BE2C (cell line): Measurements from ENCODE around the gene CRX.
"Not testable (repeated sequence)": the region's sequence is repeated elsewhere in the genome, so short reads cannot be mapped to it uniquely, and the experiment has no call there.

Source experiments
- DNase-seq: peaks from one replicate; pipeline ENCODE4 v3.0.0-alpha.2; 2020
- H3K27me3 ChIP-seq: fragments of 250-450 bp; sonication (Bioruptor Pico); 2 replicates; pipeline ENCODE4 v1.5.1; 2020; ENCODE audit warnings: mild to moderate bottlenecking
- H3K36me3 ChIP-seq: fragments of 250-450 bp; sonication (Bioruptor Pico); 2 replicates; pipeline ENCODE4 v1.5.1; 2020; ENCODE audit warnings: mild to moderate bottlenecking
- H3K4me1 ChIP-seq: fragments of 250-450 bp; sonication (Bioruptor Pico); 2 replicates; pipeline ENCODE4 v1.5.1; 2020
- H3K4me3 ChIP-seq: 2 replicates; pipeline ENCODE4 v1.5.1; 2011; ENCODE audit warnings: low read depth, low read length
- H3K9me3 ChIP-seq: fragments of 250-450 bp; sonication (Bioruptor Pico); 2 replicates; pipeline ENCODE4 v1.5.1; 2020
- CTCF ChIP-seq: IDR thresholded peaks from 2 replicates; pipeline ENCODE4 v1.5.1; 2012; ENCODE audit warnings: mild to moderate bottlenecking, low read depth, low read length

The CRX gene

GRCh38 chr19:47805313-47805712 lies 16.4 kb upstream of the CRX start:
- H3K4me1 ChIP-seq: no peaks in the 10 kb centered on the region
- no peaks in the 10 kb centered on the region for H3K9me3 ChIP-seq
- no peaks in the 10 kb centered on the region for H3K27me3 ChIP-seq
- H3K36me3 ChIP-seq: no peaks in the 10 kb centered on the region
- H3K4me3 ChIP-seq: no peak overlapping the region
- TF ChIP-seq CTCF: no peak
- no peak for DNase-seq

DNA sequence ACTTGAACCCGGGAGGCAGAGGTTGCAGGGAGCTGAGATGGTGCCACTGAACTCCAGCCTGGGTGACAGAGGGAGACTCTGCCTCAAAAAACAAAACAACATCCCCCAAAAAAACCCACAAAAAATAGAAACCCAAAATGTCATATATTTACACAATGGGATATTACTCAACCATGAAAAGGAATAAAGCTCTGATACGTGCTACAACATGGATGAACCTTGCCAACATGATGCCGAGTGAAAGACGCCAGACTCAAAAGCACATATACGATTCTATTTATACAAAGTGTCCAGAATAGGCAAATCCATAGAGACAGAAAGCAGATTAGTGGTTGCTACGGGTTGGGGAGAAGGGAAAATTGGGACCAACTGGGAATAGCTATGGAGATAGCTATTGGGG lies 15.3 kb upstream of the CRX start:
- Histone ChIP-seq H3K4me1 (no peaks in the 10 kb centered on the region), H3K27me3 (no peaks in the 10 kb centered on the region), H3K4me3 (no peak overlapping the region), H3K36me3 (no peaks in the 10 kb centered on the region), H3K9me3 (no peaks in the 10 kb centered on the region)
- DNase-seq: no peak
- no peak for TF ChIP-seq CTCF

DNA sequence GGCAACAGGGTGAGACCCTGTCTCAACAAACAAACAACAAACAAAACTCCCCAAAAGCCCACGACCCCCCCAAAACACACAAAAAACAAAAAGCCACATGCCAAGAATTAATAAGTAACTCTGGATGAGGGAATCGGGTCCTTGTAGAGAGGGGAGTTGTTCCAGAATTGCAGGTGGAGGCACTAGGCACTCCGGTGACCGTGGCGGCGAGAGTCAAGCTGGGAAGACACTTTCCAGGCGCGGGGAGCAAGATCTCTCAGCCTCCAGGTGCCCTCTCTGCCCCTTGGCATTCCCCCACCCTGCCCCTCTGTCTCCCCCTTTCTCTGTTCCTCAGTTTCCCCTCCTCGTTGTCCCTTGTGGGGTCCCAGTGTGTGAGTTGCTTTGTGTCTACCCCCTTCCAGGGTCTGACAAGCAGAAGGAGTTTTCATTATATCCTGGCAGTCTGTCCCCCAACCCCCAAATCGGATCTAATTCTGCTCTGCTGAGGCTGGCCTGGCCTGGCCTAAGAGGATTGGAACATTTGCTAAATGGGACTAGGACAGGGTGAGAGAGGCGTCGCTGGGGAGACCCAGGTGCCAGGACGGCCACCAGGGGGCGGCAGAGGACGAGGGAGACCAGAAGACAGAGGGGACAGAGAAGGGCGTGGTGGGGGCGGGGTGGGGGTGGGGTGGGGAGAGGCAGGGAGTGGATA lies 8.3 kb upstream of the CRX start:
- DNase-seq: peak; percentile 88
- no peaks in the 10 kb centered on the region for H3K36me3 ChIP-seq
- peak; percentile 62 for TF ChIP-seq CTCF
- no peaks in the 10 kb centered on the region for H3K4me1 ChIP-seq
- H3K4me3 ChIP-seq: no peak overlapping the region
- no peaks in the 10 kb centered on the region for H3K27me3 ChIP-seq
- no peaks in the 10 kb centered on the region for H3K9me3 ChIP-seq

DNA sequence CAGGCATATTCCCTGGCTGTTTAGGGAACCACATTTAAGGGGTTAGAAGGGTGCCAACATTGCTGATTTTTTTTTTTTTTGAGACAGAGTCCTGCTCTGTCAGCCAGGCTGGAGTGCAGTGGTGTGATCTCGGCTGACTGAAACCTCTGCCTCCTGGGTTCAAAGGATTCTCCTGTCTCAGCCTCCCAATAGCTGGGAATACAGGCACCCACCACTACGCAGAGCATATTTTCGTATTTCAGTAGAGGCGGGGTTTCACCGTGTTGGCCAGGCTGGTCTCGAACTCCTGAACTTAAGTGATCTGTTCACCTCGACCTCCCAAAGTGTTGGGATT lies 7.8 kb upstream of the CRX start:
- Histone ChIP-seq H3K36me3 (no peaks in the 10 kb centered on the region), H3K4me3 (no peak overlapping the region), H3K27me3 (no peaks in the 10 kb centered on the region), H3K9me3 (no peaks in the 10 kb centered on the region), H3K4me1 (no peaks in the 10 kb centered on the region)
- TF ChIP-seq CTCF: no peak
- DNase-seq: no peak

DNA sequence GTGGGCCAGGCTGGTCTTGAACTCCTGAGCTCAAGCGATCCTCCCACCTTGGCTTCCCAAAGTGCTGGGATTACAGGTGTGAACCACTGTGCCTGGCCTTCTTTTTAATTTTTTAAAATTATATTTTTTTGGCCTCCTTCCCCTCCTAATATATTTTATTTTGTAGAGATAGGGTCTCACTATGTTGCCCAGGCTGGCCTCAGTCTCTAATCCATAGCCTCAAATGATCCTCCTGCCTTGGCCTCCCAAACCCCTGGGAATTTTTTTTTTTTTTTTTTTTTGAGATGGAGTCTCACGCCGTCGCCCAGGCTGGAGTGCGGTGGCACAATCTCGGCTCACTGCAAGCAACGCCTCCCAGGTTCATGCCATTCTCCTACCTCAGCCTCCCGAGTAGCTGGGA lies 5.5 kb upstream of the CRX start:
- H3K4me1 ChIP-seq, DNase-seq, H3K9me3 ChIP-seq, H3K36me3 ChIP-seq, H3K4me3 ChIP-seq: not testable (repeated sequence)
- H3K27me3 ChIP-seq: peaks cover 10% of the 10 kb centered on the region; the same call in 1 of the 2 replicates

GRCh38 chr19:47818221-47818620 lies 3.5 kb upstream of the CRX start:
- DNase-seq, H3K4me3 ChIP-seq, H3K9me3 ChIP-seq, H3K4me1 ChIP-seq, H3K36me3 ChIP-seq: not testable (repeated sequence)
- peaks cover 10% of the 10 kb centered on the region; the same call in 1 of the 2 replicates for H3K27me3 ChIP-seq

DNA sequence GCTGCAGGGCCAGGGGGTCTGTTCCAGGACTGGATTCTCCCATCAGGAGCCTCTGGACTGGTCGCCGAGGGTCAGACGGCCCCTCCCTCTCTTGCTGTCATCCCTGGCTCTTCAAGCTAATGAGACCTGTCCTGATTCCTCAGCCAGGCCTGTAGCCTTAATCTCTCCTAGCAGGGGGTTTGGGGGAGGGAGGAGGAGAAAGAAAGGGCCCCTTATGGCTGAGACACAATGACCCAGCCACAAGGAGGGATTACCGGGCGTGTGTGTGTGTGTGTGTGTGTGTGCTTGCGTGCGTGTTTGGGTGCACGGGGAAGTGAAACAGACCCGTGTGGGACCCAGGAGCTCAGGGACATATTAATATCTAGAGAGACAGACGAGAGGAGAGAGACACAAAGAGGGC lies 1.9 kb upstream of the CRX start:
- TF ChIP-seq CTCF: no peak
- Histone ChIP-seq H3K36me3 (no peaks in the 10 kb centered on the region), H3K4me3 (no peak overlapping the region), H3K9me3 (no peaks in the 10 kb centered on the region), H3K4me1 (no peaks in the 10 kb centered on the region), H3K27me3 (peaks cover 10% of the 10 kb centered on the region; the same call in 1 of the 2 replicates)
- no peak for DNase-seq
